GM12891 (cell line): ENCODE results near the gene GBP7.

Source experiments
- DNase-seq: peaks from one replicate; pipeline ENCODE4 v3.0.0; 2011; ENCODE audit warnings: low spot score; ENCODE audit not compliant: insufficient read length
- FAIRE-seq: peaks from 2 replicates; lab custom pipeline; 2011; peaks lifted over from hg19 to GRCh38; lab: Jason Lieb, UNC
- PAX5 ChIP-seq: IDR thresholded peaks from 2 replicates; pipeline ENCODE4 v1.6.1; 2011; ENCODE audit warnings: low read length, moderate library complexity, mild to moderate bottlenecking; ENCODE audit not compliant: insufficient read depth, severe bottlenecking
- POLR2A ChIP-seq: IDR thresholded peaks from 2 replicates; pipeline ENCODE4 v1.6.1; 2011; ENCODE audit warnings: low read depth, low read length, control low read depth
- POLR2AphosphoS5 ChIP-seq: IDR thresholded peaks from 2 replicates; pipeline ENCODE4 v1.6.1; 2011; ENCODE audit warnings: low read depth, low read length, control low read depth
- POU2F2 ChIP-seq: IDR thresholded peaks from 2 replicates; pipeline ENCODE4 v1.6.1; 2011; ENCODE audit warnings: low read depth, mild to moderate bottlenecking, control low read depth, low read length, moderate library complexity
- SPI1 ChIP-seq: IDR thresholded peaks from 2 replicates; pipeline ENCODE4 v1.6.1; 2011; ENCODE audit warnings: low read depth, low read length, control low read depth
- TAF1 ChIP-seq: IDR thresholded peaks from 2 replicates; pipeline ENCODE4 v1.6.1; 2011; ENCODE audit warnings: low read depth, low read length, control low read depth

GBP7 gene

DNA sequence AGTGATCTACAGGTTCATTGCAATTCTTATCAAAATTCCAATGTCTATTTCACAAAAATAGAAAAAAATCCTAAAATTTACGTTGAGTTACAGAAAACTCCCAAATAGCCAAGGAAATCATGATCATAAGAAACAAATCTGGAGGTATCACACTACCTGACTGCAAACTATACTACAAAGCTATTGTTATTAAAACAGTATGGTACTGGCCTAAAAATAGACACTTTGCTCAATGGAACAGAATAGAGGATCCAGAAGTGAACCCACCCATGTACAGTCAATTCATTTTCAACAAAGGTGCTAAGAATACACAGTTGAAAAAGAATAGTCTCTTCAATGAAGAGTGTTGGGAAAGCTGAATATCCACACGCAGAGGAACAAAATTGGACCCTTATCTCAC, 80.1 kb downstream of the GBP7 start:
- no peak for DNase-seq
- FAIRE-seq, result no peak
- TF ChIP-seq POLR2A (no peak), PAX5 (no peak), POLR2AphosphoS5 (no peak), TAF1 (no peak), SPI1 (no peak)

DNA sequence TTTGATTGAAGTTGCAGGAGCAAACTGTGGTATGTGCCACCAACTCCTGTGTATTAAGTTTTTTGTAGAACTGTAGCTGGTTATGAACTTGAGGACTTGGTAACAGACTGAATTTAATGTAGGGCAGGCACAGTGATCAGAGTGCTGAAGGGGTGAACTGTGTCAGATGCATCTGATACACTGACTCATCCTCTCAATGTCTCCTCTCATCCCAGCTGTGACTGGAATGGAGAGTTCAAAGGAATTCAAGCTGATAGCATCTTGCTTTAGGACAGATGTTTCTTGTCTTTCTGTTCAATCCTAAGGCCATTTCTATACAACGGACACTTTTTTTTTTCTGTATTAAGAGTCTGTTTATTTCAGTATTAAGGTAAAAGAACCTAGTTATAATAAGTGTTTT, 85.8 kb downstream of the GBP7 start:
- FAIRE-seq, result no peak
- TF ChIP-seq SPI1, result no peak
- no peak for TF ChIP-seq PAX5
- TF ChIP-seq POLR2A, result no peak
- TF ChIP-seq POU2F2, result no peak
- TF ChIP-seq TAF1, result no peak
- no peak for TF ChIP-seq POLR2AphosphoS5
- no peak for DNase-seq

DNA sequence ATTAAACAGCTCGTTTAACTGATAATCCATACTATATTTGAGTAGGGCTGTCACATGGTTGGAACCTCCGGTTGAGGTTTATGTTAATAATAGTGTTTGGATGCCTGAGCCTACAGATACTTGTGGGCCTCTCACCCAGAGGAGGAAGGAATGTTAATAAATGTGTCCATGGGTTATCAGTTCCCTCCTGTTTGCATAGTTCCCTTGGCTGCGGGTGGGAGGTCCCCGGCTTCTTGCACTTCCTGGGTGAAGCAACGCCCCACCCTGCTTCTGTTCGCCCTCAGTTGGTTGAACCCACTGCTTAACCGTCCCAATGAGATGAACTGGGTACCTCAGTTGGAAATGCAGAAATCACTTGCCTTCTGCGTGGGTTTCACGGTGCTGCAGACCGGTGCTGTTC, 87.2 kb downstream of the GBP7 start:
- FAIRE-seq (no peak), DNase-seq (no peak)

DNA sequence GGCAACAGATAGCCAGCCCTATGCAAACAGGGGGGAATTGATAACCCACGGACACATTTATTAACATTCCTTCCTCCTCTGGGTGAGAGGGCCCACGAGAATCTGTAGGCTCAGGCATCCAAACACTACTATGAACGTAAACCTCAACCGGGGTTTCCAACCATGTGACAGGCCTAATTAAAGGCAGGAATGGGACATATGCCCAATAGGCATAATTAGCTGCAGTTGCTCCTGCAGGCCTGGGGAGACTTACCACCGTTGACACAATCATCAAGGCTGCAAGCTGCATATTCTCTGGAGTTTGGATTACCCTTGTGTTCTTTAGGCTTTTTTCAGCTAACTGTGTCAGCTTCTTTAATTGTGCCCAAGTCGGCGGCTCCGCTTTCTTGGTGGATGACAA, 88.6 kb downstream of the GBP7 start:
- no peak for DNase-seq
- TF ChIP-seq PAX5, result no peak
- TF ChIP-seq SPI1, result no peak
- TF ChIP-seq TAF1, result no peak
- TF ChIP-seq POU2F2, result no peak
- no peak for FAIRE-seq

More for the DNA sequence above, 87.2 kb downstream of the GBP7 start:
- no peak for TF ChIP-seq POLR2A
- no peak for TF ChIP-seq POU2F2
- TF ChIP-seq PAX5, result no peak
- no peak for TF ChIP-seq SPI1
- TF ChIP-seq POLR2AphosphoS5, result no peak
- no peak for TF ChIP-seq TAF1

DNA sequence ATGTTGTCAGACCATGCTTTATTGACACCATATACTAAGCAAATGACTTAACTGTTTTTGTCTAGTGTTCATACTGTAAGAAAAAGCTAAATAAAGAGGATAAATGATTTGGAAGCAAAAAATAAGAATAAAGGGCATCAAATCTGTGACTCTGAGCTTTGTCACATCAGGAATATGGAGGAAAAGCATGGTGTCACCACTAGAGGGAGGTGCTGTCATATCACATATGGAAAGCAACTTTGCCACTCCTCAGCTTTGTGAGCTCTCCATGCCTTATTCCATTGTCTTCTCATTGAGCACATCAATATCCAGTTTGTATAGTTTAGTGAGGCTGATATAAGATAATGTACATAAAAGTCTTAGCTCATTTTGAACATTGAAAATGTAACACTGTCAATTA, 90.0 kb downstream of the GBP7 start:
- no peak for FAIRE-seq
- TF ChIP-seq PAX5 (no peak), POLR2A (no peak), POLR2AphosphoS5 (no peak), SPI1 (no peak), POU2F2 (no peak), TAF1 (no peak)

More for the DNA sequence above, 90.0 kb downstream of the GBP7 start:
- DNase-seq, result no peak
